ENCODE data around the gene GDI1. TPM values are rescaled to one million over a fixed set of nuclear protein-coding genes. Genes with fewer than 3 reads are reported as not detected.

The GDI1 gene
- total and polyA plus RNA-seq, 2 experiments from 2014 or later = 48.5 to 95.9 TPM

DNA sequence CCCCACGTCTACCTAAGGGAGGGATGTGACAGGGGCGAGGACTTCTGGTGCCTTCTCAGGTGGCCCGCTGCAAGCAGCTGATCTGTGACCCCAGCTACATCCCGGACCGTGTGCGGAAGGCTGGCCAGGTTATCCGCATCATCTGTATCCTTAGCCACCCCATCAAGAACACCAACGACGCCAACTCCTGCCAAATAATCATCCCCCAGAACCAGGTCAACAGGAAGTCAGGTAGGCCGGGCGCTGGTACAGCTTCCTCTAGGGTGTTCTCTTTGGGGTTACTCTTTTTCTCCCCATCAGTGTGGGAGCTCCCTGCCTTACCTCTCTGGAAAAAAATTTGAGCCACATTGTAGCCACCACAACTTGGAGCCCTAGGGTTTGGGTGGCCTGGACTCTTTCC, 4.6 kb downstream of the GDI1 start (continued):
- TF ChIP-seq, protein P1, sequence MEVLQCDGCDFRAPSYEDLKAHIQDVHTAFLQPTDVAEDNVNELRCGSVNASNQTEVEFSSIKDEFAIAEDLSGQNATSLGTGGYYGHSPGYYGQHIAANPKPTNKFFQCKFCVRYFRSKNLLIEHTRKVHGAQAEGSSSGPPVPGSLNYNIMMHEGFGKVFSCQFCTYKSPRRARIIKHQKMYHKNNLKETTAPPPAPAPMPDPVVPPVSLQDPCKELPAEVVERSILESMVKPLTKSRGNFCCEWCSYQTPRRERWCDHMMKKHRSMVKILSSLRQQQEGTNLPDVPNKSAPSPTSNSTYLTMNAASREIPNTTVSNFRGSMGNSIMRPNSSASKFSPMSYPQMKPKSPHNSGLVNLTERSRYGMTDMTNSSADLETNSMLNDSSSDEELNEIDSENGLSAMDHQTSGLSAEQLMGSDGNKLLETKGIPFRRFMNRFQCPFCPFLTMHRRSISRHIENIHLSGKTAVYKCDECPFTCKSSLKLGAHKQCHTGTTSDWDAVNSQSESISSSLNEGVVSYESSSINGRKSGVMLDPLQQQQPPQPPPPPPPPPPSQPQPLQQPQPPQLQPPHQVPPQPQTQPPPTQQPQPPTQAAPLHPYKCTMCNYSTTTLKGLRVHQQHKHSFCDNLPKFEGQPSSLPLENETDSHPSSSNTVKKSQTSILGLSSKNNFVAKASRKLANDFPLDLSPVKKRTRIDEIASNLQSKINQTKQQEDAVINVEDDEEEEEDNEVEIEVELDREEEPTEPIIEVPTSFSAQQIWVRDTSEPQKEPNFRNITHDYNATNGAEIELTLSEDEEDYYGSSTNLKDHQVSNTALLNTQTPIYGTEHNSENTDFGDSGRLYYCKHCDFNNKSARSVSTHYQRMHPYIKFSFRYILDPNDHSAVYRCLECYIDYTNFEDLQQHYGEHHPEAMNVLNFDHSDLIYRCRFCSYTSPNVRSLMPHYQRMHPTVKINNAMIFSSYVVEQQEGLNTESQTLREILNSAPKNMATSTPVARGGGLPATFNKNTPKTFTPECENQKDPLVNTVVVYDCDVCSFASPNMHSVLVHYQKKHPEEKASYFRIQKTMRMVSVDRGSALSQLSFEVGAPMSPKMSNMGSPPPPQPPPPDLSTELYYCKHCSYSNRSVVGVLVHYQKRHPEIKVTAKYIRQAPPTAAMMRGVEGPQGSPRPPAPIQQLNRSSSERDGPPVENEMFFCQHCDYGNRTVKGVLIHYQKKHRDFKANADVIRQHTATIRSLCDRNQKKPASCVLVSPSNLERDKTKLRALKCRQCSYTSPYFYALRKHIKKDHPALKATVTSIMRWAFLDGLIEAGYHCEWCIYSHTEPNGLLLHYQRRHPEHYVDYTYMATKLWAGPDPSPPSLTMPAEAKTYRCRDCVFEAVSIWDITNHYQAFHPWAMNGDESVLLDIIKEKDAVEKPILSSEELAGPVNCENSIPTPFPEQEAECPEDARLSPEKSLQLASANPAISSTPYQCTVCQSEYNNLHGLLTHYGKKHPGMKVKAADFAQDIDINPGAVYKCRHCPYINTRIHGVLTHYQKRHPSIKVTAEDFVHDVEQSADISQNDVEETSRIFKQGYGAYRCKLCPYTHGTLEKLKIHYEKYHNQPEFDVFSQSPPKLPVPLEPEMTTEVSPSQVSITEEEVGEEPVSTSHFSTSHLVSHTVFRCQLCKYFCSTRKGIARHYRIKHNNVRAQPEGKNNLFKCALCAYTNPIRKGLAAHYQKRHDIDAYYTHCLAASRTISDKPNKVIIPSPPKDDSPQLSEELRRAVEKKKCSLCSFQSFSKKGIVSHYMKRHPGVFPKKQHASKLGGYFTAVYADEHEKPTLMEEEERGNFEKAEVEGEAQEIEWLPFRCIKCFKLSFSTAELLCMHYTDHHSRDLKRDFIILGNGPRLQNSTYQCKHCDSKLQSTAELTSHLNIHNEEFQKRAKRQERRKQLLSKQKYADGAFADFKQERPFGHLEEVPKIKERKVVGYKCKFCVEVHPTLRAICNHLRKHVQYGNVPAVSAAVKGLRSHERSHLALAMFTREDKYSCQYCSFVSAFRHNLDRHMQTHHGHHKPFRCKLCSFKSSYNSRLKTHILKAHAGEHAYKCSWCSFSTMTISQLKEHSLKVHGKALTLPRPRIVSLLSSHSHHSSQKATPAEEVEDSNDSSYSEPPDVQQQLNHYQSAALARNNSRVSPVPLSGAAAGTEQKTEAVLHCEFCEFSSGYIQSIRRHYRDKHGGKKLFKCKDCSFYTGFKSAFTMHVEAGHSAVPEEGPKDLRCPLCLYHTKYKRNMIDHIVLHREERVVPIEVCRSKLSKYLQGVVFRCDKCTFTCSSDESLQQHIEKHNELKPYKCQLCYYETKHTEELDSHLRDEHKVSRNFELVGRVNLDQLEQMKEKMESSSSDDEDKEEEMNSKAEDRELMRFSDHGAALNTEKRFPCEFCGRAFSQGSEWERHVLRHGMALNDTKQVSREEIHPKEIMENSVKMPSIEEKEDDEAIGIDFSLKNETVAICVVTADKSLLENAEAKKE (CRISPR knock-in tag; IDR thresholded peaks at IDR 0.05) = no peak
- TF ChIP-seq POLR2AphosphoS5 (IDR thresholded peaks at IDR 0.05; ENCODE audit: low read depth) (no peak), EZH2phosphoT487 (IDR thresholded peaks at IDR 0.05; ENCODE audit: unreplicated experiment) (no peak)

DNA sequence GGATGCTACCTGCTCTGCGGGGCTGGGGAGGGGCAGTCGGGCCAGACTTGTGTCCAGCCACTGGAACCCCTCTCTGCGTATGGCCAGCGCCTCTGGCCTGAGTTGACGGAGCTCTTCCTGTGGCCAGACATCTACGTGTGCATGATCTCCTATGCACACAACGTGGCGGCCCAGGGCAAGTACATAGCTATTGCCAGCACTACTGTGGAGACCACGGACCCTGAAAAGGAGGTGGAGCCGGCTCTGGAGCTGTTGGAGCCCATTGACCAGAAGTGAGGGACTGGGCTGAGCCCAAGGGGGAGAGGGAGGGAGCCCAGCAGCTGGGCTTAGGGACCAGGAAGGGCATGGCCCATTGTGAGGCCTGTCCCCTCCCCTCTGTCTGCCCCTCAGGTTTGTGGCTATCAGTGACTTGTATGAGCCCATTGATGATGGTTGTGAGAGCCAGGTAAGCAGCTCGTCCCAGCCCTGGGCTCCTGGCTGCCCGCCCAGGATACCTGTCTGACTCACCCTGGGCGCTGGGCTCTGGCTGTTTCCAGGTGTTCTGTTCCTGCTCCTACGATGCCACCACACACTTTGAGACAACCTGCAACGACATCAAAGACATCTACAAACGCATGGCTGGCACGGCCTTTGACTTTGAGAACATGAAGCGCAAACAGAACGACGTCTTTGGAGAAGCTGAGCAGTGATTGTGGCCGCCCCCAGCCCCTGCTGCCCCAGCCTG, 5.2 kb downstream of the GDI1 start:
- Histone ChIP-seq H3K79me2 (replicated peaks; ENCODE audit: insufficient read depth) (peaks cover 13% of the 10 kb centered on the region), H3K4me1 (ENCODE audit: insufficient read depth) (0 out of 2 replicates have a peak, but pooled peaks cover 3% of the 10 kb centered on the region), H3K4me3 (no peak overlapping the region), H3K27ac (ENCODE audit: low read depth) (no peak overlapping the region), H2AFZ (no peak overlapping the region), H3F3A (replicated peaks; ENCODE audit: low read depth) (no peaks in the 10 kb centered on the region), H3K4me2 (no peak overlapping the region), H4K20me1 (replicated peaks; ENCODE audit: insufficient read depth) (no peaks in the 10 kb centered on the region), H3K27me3 (ENCODE audit: insufficient read depth) (no peaks in the 10 kb centered on the region), H3K9me2 (ENCODE audit: insufficient read depth) (no peaks in the 10 kb centered on the region), H3K36me3 (ENCODE audit: insufficient read depth) (no peaks in the 10 kb centered on the region)
- Mint-ChIP-seq H3K4me1 (peaks cover 8% of the 10 kb centered on the region), H3K27ac (no peak overlapping the region), H3K27me3 (ENCODE audit: insufficient read depth, low read depth, poor library complexity) (peaks cover 7% of the 10 kb centered on the region), H3K36me3 (ENCODE audit: low read depth) (peaks cover 18% of the 10 kb centered on the region; the same call in 2 of the 3 replicates), H3K9me3 (no peaks in the 10 kb centered on the region), H3K4me3 (no peak overlapping the region)
- TF ChIP-seq ZNF331 (CRISPR knock-in tag; IDR thresholded peaks at IDR 0.05; ENCODE audit: low read depth) = no peak
- no peak for TF ChIP-seq NANOG (IDR thresholded peaks at IDR 0.05; ENCODE audit: borderline replicate concordance)
- TF ChIP-seq POLR2AphosphoS5 (IDR thresholded peaks at IDR 0.05; ENCODE audit: low read depth) = no peak
- no peak for TF ChIP-seq JUNB (IDR thresholded peaks at IDR 0.05; ENCODE audit: unreplicated experiment)
- TF ChIP-seq, protein P2, sequence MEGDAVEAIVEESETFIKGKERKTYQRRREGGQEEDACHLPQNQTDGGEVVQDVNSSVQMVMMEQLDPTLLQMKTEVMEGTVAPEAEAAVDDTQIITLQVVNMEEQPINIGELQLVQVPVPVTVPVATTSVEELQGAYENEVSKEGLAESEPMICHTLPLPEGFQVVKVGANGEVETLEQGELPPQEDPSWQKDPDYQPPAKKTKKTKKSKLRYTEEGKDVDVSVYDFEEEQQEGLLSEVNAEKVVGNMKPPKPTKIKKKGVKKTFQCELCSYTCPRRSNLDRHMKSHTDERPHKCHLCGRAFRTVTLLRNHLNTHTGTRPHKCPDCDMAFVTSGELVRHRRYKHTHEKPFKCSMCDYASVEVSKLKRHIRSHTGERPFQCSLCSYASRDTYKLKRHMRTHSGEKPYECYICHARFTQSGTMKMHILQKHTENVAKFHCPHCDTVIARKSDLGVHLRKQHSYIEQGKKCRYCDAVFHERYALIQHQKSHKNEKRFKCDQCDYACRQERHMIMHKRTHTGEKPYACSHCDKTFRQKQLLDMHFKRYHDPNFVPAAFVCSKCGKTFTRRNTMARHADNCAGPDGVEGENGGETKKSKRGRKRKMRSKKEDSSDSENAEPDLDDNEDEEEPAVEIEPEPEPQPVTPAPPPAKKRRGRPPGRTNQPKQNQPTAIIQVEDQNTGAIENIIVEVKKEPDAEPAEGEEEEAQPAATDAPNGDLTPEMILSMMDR (conservative IDR thresholded peaks at IDR 0.05; ENCODE audit: low read depth in 2 of 2) = no peak
- TF ChIP-seq, protein P3, sequence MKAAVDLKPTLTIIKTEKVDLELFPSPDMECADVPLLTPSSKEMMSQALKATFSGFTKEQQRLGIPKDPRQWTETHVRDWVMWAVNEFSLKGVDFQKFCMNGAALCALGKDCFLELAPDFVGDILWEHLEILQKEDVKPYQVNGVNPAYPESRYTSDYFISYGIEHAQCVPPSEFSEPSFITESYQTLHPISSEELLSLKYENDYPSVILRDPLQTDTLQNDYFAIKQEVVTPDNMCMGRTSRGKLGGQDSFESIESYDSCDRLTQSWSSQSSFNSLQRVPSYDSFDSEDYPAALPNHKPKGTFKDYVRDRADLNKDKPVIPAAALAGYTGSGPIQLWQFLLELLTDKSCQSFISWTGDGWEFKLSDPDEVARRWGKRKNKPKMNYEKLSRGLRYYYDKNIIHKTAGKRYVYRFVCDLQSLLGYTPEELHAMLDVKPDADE (IDR thresholded peaks at IDR 0.05) = no peak
- TF ChIP-seq EZH2 (IDR thresholded peaks at IDR 0.05; ENCODE audit: low read depth, unreplicated experiment) = no peak
- no peak for TF ChIP-seq CREB1 (CRISPR knock-in tag; IDR thresholded peaks at IDR 0.05; ENCODE audit: low read depth)
- DNase-seq (ENCODE audit: low spot score) (no peak), ATAC-seq (no peak)
